Cerebellar nuclear complex (tissue), 1 donor: ENCODE measurements around the gene DCUN1D3.
A peak's percentile ranks its signal among the peaks of the same experiment; 100 is the strongest.

Source experiments
- DNase-seq, 2 experiments: peaks; one replicate each; lab custom pipeline; 2025; lab: John Stamatoyannopoulos, UW

The DCUN1D3 gene

GRCh38 chr16:20918486-20919239, 18.5 kb upstream of the DCUN1D3 start:
- DNase-seq: no peak

- DNase-seq: no peak
These were observed 16.8 kb upstream of the DCUN1D3 start for GRCh38 chr16:20916942-20917341.

GRCh38 chr16:20916289-20916688, 16.1 kb upstream of the DCUN1D3 start:
- no peak for DNase-seq

- no peak for DNase-seq
These were observed 11.2 kb upstream of the DCUN1D3 start for GRCh38 chr16:20911361-20911760.

- no peak for DNase-seq
These were observed 10.7 kb upstream of the DCUN1D3 start for GRCh38 chr16:20910781-20911321.

GRCh38 chr16:20906341-20907255, 6.4 kb upstream of the DCUN1D3 start:
- no peak for DNase-seq

- DNase-seq: no peak
These were observed 5.4 kb upstream of the DCUN1D3 start for GRCh38 chr16:20905576-20905975.

GRCh38 chr16:20904507-20905081, 4.4 kb upstream of the DCUN1D3 start:
- no peak for DNase-seq

- DNase-seq: no peak
These were observed 3.8 kb upstream of the DCUN1D3 start for GRCh38 chr16:20903899-20904506.

- DNase-seq: no peak
These were observed 3.1 kb upstream of the DCUN1D3 start for GRCh38 chr16:20903116-20903898.

GRCh38 chr16:20902426-20902825, 2.3 kb upstream of the DCUN1D3 start:
- no peak for DNase-seq

GRCh38 chr16:20901436-20902112, 1.4 kb upstream of the DCUN1D3 start:
- peak in 1 of 2 experiments; percentile 25 for DNase-seq

- DNase-seq: no peak
These were observed 894 bp upstream of the DCUN1D3 start for GRCh38 chr16:20901068-20901435.

GRCh38 chr16:20899477-20900298, 470 bp downstream of the DCUN1D3 start:
- no peak for DNase-seq

GRCh38 chr16:20899071-20899470, 1.1 kb downstream of the DCUN1D3 start:
- no peak for DNase-seq

- DNase-seq: no peak
These were observed 2.2 kb downstream of the DCUN1D3 start for GRCh38 chr16:20897922-20898321.

- DNase-seq: no peak
These were observed 2.8 kb downstream of the DCUN1D3 start for GRCh38 chr16:20897253-20897897.

GRCh38 chr16:20894388-20894787, 5.8 kb downstream of the DCUN1D3 start:
- DNase-seq: no peak

GRCh38 chr16:20889625-20890275, 10.4 kb downstream of the DCUN1D3 start:
- no peak for DNase-seq
